HepG2 (cell line): ENCODE results near the gene RPUSD2. TPM values are rescaled to one million over a fixed set of nuclear protein-coding genes. Genes with fewer than 3 reads are reported as not detected.

Experiments
- CHCHD3 ChIP-seq: sonication (generic); formaldehyde crosslinking; IDR thresholded peaks from 2 replicates; pipeline ENCODE4 v1.8.0; 2022; ENCODE audit warnings: mild to moderate bottlenecking, missing genetic modification reagents, moderate library complexity
- ESRRA ChIP-seq: sonication (generic); formaldehyde crosslinking; IDR thresholded peaks from 2 replicates; pipeline ENCODE4 v1.5.1; 2020; ENCODE audit warnings: mild to moderate bottlenecking, low read depth, missing genetic modification reagents
- KLF13 ChIP-seq: sonication (generic); formaldehyde crosslinking; IDR thresholded peaks from 2 replicates; pipeline ENCODE4 v1.4.0; 2020; ENCODE audit warnings: mild to moderate bottlenecking, missing genetic modification reagents
- MAZ ChIP-seq, 2 experiments: sonication (generic) in 1 of 2; formaldehyde crosslinking in 1 of 2; IDR thresholded peaks; 2 replicates each; pipeline versions ENCODE4 v1.5.0 to v1.6.1; 2012 to 2020; ENCODE audit warnings: low read depth in 2 of 2, mild to moderate bottlenecking in 2 of 2, borderline replicate concordance in 1 of 2, improper control_type of control experiment in 1 of 2, low read length in 1 of 2, missing genetic modification reagents in 1 of 2, moderate library complexity in 1 of 2
- MYC ChIP-seq: sonication (generic); formaldehyde crosslinking; IDR thresholded peaks from 2 replicates; pipeline ENCODE4 v1.9.0; 2021; ENCODE audit warnings: missing genetic modification reagents, borderline replicate concordance
- NFIC ChIP-seq: IDR thresholded peaks from 2 replicates; pipeline ENCODE4 v1.6.1; 2012; ENCODE audit warnings: mild to moderate bottlenecking, low read length, inconsistent platforms
- PRPF4 ChIP-seq: fragments of 200-400 bp; formaldehyde crosslinking; IDR thresholded peaks from 2 replicates; pipeline ENCODE4 v1.6.1; 2016; ENCODE audit warnings: low read length, low read depth; ENCODE audit not compliant: poor library complexity, severe bottlenecking
- ZNF20 ChIP-seq: sonication (generic); formaldehyde crosslinking; IDR thresholded peaks from 2 replicates; pipeline ENCODE4 v1.4.0; 2020; ENCODE audit warnings: mild to moderate bottlenecking, moderate library complexity, missing genetic modification reagents
- ZNF33A ChIP-seq: sonication (generic); formaldehyde crosslinking; IDR thresholded peaks from 2 replicates; pipeline ENCODE4 v1.5.1; 2020; ENCODE audit warnings: missing genetic modification reagents, mild to moderate bottlenecking, moderate library complexity, borderline replicate concordance
- ZNF354B ChIP-seq: sonication (generic); formaldehyde crosslinking; IDR thresholded peaks from 2 replicates; pipeline ENCODE4 v1.8.0; 2022; ENCODE audit warnings: mild to moderate bottlenecking, missing genetic modification reagents
- ZNF556 ChIP-seq: sonication (generic); formaldehyde crosslinking; IDR thresholded peaks from 2 replicates; pipeline ENCODE4 v1.4.0; 2020; ENCODE audit warnings: mild to moderate bottlenecking, missing genetic modification reagents, borderline replicate concordance
- ZNF652 ChIP-seq: IDR thresholded peaks from 2 replicates; pipeline ENCODE4 v1.6.1; 2016; ENCODE audit warnings: low read depth, borderline replicate concordance
- ZNF772 ChIP-seq: sonication (generic); formaldehyde crosslinking; IDR thresholded peaks from 2 replicates; pipeline ENCODE4 v1.5.0; 2020; ENCODE audit warnings: mild to moderate bottlenecking, missing genetic modification reagents
- ZNF841 ChIP-seq: sonication (generic); formaldehyde crosslinking; IDR thresholded peaks from 2 replicates; pipeline ENCODE4 v1.8.1; 2023; ENCODE audit warnings: missing genetic modification reagents, borderline replicate concordance
- polyA plus RNA-seq, 8 experiments: library from polyadenylated mRNA; depleted of rRNA in 3 of 8; stranded (reverse) in 7 of 8; unstranded in 1 of 8; fragments of >200 nt; fragmentation: Illumina TruSeq in 4 of 8; extraction: Trizol in 4 of 8; gene quantifications; 2 replicates each; pipeline versions ENCODE4 v1.2.1 to v1.2.3, GENCODE V29; 2011 to 2016; ENCODE audit warnings: low read depth in 4 of 8, missing spikeins in 1 of 8, mixed read lengths in 1 of 8; ENCODE audit not compliant: insufficient read depth in 1 of 8
- total RNA-seq, 5 experiments: library from RNA; depleted of rRNA; stranded (reverse); fragments of >200 nt; fragmentation: Illumina TruSeq; extraction: Trizol; gene quantifications; 2 replicates each; pipeline ENCODE4 v1.2.3, GENCODE V29; 2016; ENCODE audit warnings: low read depth in 1 of 5
- TF ChIP-seq, protein P1 (sequence below): sonication (generic); formaldehyde crosslinking; IDR thresholded peaks from 2 replicates; pipeline ENCODE4 v1.4.0; 2020; ENCODE audit warnings: missing genetic modification reagents
- TF ChIP-seq, protein P2 (sequence below): sonication (generic); formaldehyde crosslinking; IDR thresholded peaks from 2 replicates; pipeline ENCODE4 v1.4.0; 2020; ENCODE audit warnings: mild to moderate bottlenecking, missing genetic modification reagents

RPUSD2 gene
- total and polyA plus RNA-seq, 2 of the 13 experiments (the other 11 are each of a cell fraction or from before 2014, with no cell fraction given): 8.6 to 14.5 TPM

GRCh38 chr15:40593588-40594428 is 24.7 kb downstream of the RPUSD2 start, which contains the start of gene KNL1 (continued):
- TF ChIP-seq PRPF4: no peak
- no peak for TF ChIP-seq ZNF354B (CRISPR knock-in tag)
- TF ChIP-seq ZNF20 (CRISPR knock-in tag): no peak
- peak; percentile 76 for TF ChIP-seq NFIC
- no peak for TF ChIP-seq ZNF841 (CRISPR knock-in tag)
- TF ChIP-seq ESRRA: no peak
- no peak for TF ChIP-seq ZNF33A (CRISPR knock-in tag)
- peak; percentile 45; the same call in 1 of the 2 replicates for TF ChIP-seq ZNF652 (CRISPR knock-in tag)
- peak; percentile 20; the same call in 1 of the 2 replicates for TF ChIP-seq MYC (CRISPR knock-in tag)
- TF ChIP-seq, protein P1, sequence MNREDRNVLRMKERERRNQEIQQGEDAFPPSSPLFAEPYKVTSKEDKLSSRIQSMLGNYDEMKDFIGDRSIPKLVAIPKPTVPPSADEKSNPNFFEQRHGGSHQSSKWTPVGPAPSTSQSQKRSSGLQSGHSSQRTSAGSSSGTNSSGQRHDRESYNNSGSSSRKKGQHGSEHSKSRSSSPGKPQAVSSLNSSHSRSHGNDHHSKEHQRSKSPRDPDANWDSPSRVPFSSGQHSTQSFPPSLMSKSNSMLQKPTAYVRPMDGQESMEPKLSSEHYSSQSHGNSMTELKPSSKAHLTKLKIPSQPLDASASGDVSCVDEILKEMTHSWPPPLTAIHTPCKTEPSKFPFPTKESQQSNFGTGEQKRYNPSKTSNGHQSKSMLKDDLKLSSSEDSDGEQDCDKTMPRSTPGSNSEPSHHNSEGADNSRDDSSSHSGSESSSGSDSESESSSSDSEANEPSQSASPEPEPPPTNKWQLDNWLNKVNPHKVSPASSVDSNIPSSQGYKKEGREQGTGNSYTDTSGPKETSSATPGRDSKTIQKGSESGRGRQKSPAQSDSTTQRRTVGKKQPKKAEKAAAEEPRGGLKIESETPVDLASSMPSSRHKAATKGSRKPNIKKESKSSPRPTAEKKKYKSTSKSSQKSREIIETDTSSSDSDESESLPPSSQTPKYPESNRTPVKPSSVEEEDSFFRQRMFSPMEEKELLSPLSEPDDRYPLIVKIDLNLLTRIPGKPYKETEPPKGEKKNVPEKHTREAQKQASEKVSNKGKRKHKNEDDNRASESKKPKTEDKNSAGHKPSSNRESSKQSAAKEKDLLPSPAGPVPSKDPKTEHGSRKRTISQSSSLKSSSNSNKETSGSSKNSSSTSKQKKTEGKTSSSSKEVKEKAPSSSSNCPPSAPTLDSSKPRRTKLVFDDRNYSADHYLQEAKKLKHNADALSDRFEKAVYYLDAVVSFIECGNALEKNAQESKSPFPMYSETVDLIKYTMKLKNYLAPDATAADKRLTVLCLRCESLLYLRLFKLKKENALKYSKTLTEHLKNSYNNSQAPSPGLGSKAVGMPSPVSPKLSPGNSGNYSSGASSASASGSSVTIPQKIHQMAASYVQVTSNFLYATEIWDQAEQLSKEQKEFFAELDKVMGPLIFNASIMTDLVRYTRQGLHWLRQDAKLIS (CRISPR knock-in tag): no peak
- peak; percentile 90; the same call in 1 of the 2 replicates for TF ChIP-seq ZNF556 (CRISPR knock-in tag)
- TF ChIP-seq KLF13: no peak
- TF ChIP-seq, protein P2, sequence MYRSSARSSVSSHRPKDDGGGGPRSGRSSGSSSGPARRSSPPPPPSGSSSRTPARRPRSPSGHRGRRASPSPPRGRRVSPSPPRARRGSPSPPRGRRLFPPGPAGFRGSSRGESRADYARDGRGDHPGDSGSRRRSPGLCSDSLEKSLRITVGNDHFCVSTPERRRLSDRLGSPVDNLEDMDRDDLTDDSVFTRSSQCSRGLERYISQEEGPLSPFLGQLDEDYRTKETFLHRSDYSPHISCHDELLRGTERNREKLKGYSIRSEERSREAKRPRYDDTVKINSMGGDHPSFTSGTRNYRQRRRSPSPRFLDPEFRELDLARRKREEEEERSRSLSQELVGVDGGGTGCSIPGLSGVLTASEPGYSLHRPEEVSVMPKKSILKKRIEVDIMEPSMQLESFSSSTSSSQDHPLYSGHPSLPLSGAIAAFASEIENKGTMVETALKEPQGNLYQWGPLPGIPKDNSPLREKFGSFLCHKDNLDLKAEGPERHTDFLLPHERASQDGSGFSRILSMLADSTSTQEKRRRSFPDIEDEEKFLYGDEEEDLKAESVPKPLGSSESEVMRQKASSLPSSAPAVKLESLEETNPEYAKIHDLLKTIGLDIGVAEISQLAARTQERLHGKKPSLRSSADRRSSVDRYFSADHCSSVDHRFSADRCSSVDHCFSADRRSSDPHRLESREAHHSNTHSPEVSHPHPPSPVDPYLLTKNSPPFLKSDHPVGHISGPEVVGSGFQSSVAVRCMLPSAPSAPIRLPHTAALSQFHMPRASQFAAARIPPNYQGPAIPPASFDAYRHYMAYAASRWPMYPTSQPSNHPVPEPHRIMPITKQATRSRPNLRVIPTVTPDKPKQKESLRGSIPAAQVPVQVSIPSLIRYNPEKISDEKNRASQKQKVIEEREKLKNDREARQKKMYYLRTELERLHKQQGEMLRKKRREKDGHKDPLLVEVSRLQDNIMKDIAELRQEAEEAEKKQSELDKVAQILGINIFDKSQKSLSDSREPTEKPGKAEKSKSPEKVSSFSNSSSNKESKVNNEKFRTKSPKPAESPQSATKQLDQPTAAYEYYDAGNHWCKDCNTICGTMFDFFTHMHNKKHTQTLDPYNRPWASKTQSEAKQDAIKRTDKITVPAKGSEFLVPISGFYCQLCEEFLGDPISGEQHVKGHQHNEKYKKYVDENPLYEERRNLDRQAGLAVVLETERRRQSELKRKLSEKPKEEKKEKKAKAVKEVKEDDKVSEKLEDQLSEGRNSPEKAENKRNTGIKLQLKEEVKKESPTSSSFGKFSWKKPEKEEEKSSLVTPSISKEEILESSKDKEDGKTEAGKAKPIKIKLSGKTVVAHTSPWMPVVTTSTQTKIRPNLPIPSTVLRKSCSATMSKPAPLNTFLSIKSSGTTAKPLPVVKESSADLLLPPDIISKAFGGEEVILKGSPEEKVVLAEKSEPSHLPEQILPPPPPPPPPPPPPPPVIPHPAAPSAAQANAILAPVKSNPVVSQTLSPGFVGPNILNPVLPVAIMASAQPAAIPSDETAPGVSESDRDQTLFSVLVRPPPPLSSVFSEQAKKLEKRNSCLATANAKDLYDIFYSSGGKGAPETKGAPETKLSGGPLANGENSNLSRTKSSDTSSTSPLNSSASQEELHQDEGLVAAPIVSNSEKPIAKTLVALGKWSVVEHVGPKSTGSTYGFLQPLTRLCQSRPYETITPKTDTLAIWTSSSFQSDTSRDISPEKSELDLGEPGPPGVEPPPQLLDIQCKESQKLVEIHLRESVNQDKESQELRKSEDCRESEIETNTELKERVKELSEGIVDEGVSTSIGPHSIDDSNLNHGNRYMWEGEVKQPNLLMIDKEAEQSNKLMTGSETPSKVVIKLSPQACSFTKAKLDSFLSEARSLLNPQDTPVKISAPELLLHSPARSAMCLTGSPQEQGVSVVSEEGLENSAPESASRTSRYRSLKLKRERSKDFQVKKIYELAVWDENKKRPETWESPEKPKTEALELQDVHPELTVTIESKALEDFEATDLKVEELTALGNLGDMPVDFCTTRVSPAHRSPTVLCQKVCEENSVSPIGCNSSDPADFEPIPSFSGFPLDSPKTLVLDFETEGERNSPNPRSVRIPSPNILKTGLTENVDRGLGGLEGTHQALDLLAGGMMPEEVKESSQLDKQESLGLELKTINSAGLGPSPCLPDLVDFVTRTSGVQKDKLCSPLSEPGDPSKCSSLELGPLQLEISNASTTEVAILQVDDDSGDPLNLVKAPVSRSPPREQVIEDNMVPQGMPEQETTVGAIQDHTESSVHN: no peak
- TF ChIP-seq MAZ (IDR thresholded peaks at IDR 0.05; ENCODE audit: borderline replicate concordance, low read depth, low read length): no peak
- peak; percentile 53; the same call in 1 of the 2 replicates for TF ChIP-seq MAZ (CRISPR knock-in tag; IDR thresholded peaks at IDR 0.05; ENCODE audit: low read depth)
- TF ChIP-seq ZNF772 (CRISPR knock-in tag): peak; percentile 55; the same call in 1 of the 2 replicates
- TF ChIP-seq CHCHD3 (CRISPR knock-in tag): no peak
